NK-92 treated with Interleukin-12 subunit alpha and Interleukin-12 subunit beta, amount 100 ng/mL, for 24 hours (cell line): ENCODE data around the gene UBASH3A.

ENCODE experiments used
- DNase-seq: peaks from one replicate; lab custom pipeline; 2025; lab: John Stamatoyannopoulos, UW

Gene UBASH3A

DNA sequence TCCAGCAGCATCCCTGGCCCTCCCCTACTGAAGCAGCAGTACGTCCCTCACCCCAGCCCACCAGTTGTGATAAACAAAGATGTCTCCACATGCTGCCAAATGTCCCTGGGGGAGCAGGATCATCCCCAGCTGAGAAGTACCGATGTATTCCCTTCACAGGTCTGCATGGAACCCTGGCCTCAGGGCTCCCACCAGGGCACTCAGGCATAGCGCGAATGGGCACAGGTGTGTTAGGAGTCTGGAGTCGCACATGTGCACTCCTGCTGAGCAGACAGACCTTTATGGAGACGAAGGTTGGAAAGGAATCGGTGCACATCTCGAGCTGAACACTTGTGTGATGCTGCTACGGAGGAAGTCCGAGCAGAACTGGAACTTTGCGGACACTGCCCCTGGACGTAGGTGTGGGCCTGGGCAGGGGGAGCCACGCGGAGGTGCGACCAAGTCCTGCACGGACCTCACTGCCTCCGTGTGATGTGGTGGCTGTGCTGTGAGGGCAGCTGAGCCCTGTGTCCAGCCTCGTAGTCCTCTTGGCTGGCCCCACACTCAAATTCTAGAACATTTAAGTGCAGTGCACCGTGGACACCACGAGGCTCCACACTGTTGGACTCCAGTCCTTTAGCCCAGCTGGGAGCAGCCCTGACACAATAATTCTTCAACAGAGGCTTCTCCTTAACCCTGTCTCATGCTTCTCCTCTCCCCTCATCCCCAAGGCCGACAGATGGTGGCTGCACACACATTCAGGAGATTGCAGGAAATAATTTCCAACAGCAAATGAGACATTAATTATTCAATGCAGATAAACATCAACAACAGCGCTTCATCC is 48.9 kb downstream of the UBASH3A start:
- DNase-seq = no peak

GRCh38 chr21:42453224-42453985 is 49.7 kb downstream of the UBASH3A start:
- DNase-seq = no peak

- no peak for DNase-seq
Measured at GRCh38 chr21:42453986-42454570, 50.4 kb downstream of the UBASH3A start.

DNA sequence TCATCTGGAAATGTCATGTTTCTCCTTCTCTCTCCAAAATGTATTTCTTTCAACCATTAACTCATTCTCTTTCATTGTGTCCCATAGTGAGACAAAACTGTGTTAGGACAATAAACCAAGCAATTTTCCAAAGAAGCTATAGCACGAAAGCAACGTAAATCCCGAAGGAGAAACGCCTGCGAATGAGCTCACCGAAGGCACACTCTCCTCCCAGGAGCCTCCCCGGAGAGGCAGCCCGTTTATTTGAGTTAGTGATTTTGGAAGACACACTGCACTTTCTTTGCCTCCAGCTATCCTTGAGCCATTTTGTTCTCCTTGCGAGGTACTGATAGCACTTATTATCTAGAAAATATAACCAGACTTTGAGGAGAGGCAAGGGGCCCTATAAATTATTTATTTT is 51.1 kb downstream of the UBASH3A start:
- DNase-seq = no peak

- DNase-seq = no peak
Measured at GRCh38 chr21:42455196-42455595, 51.5 kb downstream of the UBASH3A start.

- no peak for DNase-seq
Measured at GRCh38 chr21:42455754-42456440, 52.2 kb downstream of the UBASH3A start.

GRCh38 chr21:42456457-42456856 is 52.8 kb downstream of the UBASH3A start:
- no peak for DNase-seq

DNA sequence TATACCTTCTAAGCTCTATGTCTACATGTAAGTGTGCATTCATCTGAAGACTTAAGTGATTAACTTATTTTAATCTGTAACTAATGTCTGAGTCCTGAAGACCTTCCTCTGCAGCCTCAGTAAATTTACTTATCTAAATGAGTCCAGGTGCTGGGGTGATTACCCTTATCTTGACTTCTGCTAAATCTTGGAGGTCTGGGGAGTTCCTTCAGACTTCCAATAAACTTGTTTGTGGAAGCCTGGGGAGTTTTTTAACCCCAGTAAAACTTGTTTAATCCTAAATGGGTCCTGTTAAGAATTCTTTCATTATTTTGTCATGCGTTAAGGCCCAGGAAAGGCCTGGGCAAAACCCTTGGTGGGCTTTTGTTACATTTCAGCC is 55.4 kb downstream of the UBASH3A start:
- DNase-seq = no peak

- no peak for DNase-seq
Measured at GRCh38 chr21:42459546-42460215, 56.0 kb downstream of the UBASH3A start.

DNA sequence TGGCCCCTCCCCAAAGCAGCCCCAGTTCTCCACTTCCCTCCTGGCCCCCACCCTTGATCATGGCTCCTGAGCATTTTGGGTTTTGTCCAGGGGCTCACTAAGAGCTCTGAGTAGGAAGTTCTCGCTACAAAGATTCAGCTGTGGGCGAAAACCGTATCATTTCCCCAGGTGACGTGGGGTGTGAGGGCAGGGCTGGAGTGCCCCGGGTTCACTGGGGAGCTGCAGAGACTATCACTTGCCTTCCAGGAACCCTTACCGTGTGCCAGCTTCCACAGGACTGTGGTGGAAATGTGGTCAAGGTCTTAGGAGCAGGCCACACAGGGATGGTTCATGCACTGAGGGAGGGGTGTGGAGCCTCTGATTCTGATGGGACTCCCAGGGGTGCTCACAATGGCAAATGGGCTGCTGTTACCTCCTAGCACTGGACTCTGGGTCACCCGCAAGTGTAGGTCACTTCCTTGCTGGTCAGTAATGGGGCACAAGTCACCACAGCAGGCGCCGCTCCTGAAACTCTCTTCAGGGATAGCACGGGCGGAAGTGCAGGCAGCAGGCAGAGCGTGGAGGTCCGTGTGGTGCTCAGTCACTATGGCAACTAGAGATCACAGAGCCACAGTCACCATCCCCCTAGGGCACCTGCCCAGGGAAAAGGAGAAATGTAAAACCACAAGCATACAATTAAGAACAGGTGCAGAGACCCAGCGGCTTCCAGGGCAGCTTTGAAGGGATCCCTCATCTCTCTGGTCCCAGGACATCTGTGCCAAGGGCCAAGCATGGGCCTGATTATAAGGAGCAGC is 56.9 kb downstream of the UBASH3A start:
- no peak for DNase-seq

- DNase-seq = no peak
Measured at GRCh38 chr21:42461185-42461520, 57.5 kb downstream of the UBASH3A start.

- no peak for DNase-seq
Measured at GRCh38 chr21:42461881-42462877, 58.5 kb downstream of the UBASH3A start.

GRCh38 chr21:42463861-42464515 is 60.3 kb downstream of the UBASH3A start:
- no peak for DNase-seq

DNA sequence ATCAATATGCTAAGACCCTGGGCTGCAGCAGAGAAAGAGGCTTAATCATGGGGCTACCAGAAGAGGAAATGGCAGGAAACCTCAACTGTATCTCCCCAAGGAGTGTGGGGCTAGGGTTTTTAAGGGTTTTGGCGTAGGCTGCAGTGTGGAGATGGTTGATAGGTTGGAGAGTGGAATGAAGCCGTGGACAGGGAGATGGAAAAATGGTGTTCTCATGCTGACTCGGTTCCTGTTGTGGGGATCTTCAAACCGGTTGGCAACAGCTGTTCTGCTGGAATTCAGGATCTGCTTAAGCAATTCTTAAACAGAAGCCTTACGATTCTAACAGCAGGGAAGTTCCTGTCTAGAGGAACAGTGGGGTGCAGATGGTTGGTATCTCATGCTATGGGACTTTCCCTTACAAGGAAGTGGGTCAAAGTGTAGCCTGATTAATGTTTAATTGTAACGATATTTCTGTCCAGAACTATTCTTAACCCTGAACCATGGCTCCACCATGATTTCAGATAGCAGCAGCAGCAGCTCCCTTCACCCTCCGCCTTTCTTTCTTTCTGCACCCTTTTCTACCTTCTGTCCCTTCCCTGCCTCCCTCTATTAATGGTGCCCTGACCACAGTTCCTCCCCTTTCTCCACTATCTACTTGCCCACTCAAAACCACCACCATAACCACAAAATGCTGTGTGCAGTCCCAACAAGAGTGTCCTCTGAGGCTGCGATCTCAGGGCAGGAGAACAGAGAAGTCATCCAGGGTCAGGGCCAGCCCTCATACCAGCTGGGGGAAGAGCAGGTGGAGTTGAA is 61.5 kb downstream of the UBASH3A start:
- DNase-seq = no peak

GRCh38 chr21:42465803-42466127 is 62.1 kb downstream of the UBASH3A start:
- DNase-seq = no peak

DNA sequence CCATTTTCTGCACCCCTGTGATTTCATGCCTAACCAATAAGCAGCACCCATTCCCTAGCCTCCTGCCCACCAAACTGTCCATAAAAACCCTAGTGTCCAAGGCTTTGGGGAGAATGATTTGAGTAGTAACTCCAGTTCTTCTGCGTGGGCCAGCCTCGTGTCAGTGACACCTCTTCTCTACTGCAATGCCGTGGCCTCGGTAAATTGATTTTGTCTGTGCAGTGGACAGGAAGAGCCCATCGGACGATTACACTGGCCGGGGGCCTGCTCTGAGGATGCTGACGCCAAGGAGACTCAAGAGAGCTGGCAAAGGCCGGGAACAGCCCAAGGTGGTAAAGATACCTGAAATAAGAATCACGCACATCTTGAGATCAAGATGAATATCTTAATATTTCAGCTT is 63.0 kb downstream of the UBASH3A start:
- DNase-seq = no peak

GRCh38 chr21:42467140-42467983 is 63.7 kb downstream of the UBASH3A start:
- no peak for DNase-seq
